HEK293T (cell line): Measurements from ENCODE around the gene OPCML.

Source experiments
- BHLHE40 ChIP-seq: fragments of 450-650 bp; IDR thresholded peaks from 2 replicates; pipeline ENCODE4 v1.6.1; 2016; ENCODE audit warnings: mild to moderate bottlenecking, moderate library complexity, borderline replicate concordance
- FOXA1 ChIP-seq: fragments of 450-650 bp; IDR thresholded peaks from 2 replicates; pipeline ENCODE4 v1.6.1; 2016; ENCODE audit warnings: mild to moderate bottlenecking
- FOXM1 ChIP-seq: fragments of 450-650 bp; IDR thresholded peaks from 2 replicates; pipeline ENCODE4 v1.6.1; 2017; ENCODE audit warnings: mild to moderate bottlenecking, borderline replicate concordance
- LEF1 ChIP-seq: fragments of 450-650 bp; IDR thresholded peaks from 2 replicates; pipeline ENCODE4 v1.6.1; 2017; ENCODE audit warnings: mild to moderate bottlenecking, borderline replicate concordance
- SP1 ChIP-seq: fragments of 450-650 bp; IDR thresholded peaks from 2 replicates; pipeline ENCODE4 v1.6.1; 2017
- SUZ12 ChIP-seq: fragments of 450-650 bp; IDR thresholded peaks from 2 replicates; pipeline ENCODE4 v1.6.1; 2016; ENCODE audit warnings: mild to moderate bottlenecking
- TARDBP ChIP-seq: fragments of 450-650 bp; IDR thresholded peaks from 2 replicates; pipeline ENCODE4 v1.6.1; 2016

DNA sequence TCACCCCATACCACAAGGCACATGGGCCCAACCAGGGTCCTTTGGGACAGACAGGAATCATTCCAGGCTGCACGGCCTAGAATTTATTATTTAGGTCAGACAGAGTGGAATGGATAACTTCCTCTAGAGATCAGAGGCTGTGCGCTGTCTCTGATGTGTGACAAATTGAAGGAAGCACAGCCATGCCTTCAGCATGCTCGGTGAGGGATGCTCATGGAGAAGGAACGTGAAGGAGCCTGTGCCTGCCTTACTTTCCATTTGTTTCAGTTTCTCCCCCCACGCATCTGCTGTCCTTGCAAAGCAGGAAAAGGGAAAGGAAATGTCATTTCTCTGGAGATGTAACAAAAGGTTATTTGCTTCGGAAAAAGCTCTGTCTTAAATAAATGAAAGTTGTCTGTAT, 644.1 kb downstream of the OPCML start:
- TF ChIP-seq FOXM1: no peak
- TF ChIP-seq SUZ12: no peak
- TF ChIP-seq TARDBP: no peak
- no peak for TF ChIP-seq BHLHE40
- no peak for TF ChIP-seq LEF1
- no peak for TF ChIP-seq SP1
- TF ChIP-seq FOXA1: no peak
